Measurements from ENCODE around the gene CAMTA1.

Gene CAMTA1

GRCh38 chr1:7648761-7649384 lies 863.6 kb downstream of the CAMTA1 start:
- CTCF ChIA-PET, result interaction anchor here (0.6 to 3.6 kb wide), 6 partner anchors 19 to 1076 kb away, joined by 3 to 26 read pairs (median 4); no protein-coding TSS in a partner anchor

GRCh38 chr1:7650801-7651200 lies 865.5 kb downstream of the CAMTA1 start:
- no peak overlapping the region for H3K4me3 ChIP-seq (ENCODE audit: low read depth, low read length)
- H3K9me3 ChIP-seq (ENCODE audit: control insufficient read depth, insufficient read depth, low read depth, low read length), result no peaks in the 10 kb centered on the region
- no peak overlapping the region for H3K27ac ChIP-seq (ENCODE audit: extremely low read depth, low read depth, low read length)
- H3K36me3 ChIP-seq (ENCODE audit: control insufficient read depth in 2 of 2, insufficient read depth in 1 of 2, low read length in 2 of 2), result no peaks in the 10 kb centered on the region
- ChIA-PET CTCF (interaction anchor here (0.6 to 2.3 kb wide), 2 partner anchors 100 to 102 kb away, joined by 4 to 5 read pairs; no protein-coding TSS in a partner anchor), POLR2A (no interaction called here)
- TF ChIP-seq ZNF571 (tag by site-specific recombination; IDR thresholded peaks at IDR 0.05) (no peak), ZNF221 (tag by site-specific recombination; IDR thresholded peaks at IDR 0.05; ENCODE audit: borderline replicate concordance) (no peak), ZIC2 (tag by site-specific recombination; IDR thresholded peaks at IDR 0.05) (no peak), ZNF280D (tag by site-specific recombination; IDR thresholded peaks at IDR 0.05) (no peak), GLIS1 (tag by site-specific recombination; IDR thresholded peaks at IDR 0.05) (no peak)
- H3K4me1 ChIP-seq (ENCODE audit: control insufficient read depth, insufficient read depth, low read length), result no peaks in the 10 kb centered on the region

More at GRCh38 chr1:7648761-7649384, 863.6 kb downstream of the CAMTA1 start:
- TF ChIP-seq SCRT2 (tag by site-specific recombination; IDR thresholded peaks at IDR 0.05) (peak; percentile 83), ZNF514 (tag by site-specific recombination; IDR thresholded peaks at IDR 0.05) (no peak), SCRT1 (tag by site-specific recombination; IDR thresholded peaks at IDR 0.05; ENCODE audit: borderline replicate concordance) (peak; percentile 35; the same call in 1 of the 2 replicates), ZNF571 (tag by site-specific recombination; IDR thresholded peaks at IDR 0.05) (no peak)
- Histone ChIP-seq H3K4me1 (ENCODE audit: control insufficient read depth, insufficient read depth, low read length) (no peaks in the 10 kb centered on the region), H3K4me3 (ENCODE audit: low read depth, low read length) (no peak overlapping the region), H3K36me3 (ENCODE audit: control insufficient read depth in 2 of 2, insufficient read depth in 1 of 2, low read length in 2 of 2) (no peaks in the 10 kb centered on the region), H3K9me3 (ENCODE audit: control insufficient read depth, insufficient read depth, low read depth, low read length) (no peaks in the 10 kb centered on the region), H3K27ac (ENCODE audit: extremely low read depth, low read depth, low read length) (no peak overlapping the region)
- POLR2A ChIA-PET, result interaction anchor here (0.5 kb wide), 1 partner anchor 102 kb away, joined by 6 read pairs; no protein-coding TSS in a partner anchor

- ChIA-PET POLR2A (no interaction called here), CTCF (interaction anchor here (2.3 kb wide), 1 partner anchor 101 kb away, joined by 5 read pairs; no protein-coding TSS in a partner anchor)
- Histone ChIP-seq H3K36me3 (ENCODE audit: control insufficient read depth in 2 of 2, insufficient read depth in 1 of 2, low read length in 2 of 2) (no peaks in the 10 kb centered on the region), H3K9me3 (ENCODE audit: control insufficient read depth, insufficient read depth, low read depth, low read length) (no peaks in the 10 kb centered on the region), H3K4me1 (ENCODE audit: control insufficient read depth, insufficient read depth, low read length) (no peaks in the 10 kb centered on the region), H3K4me3 (ENCODE audit: low read depth, low read length) (no peak overlapping the region), H3K27ac (ENCODE audit: extremely low read depth, low read depth, low read length) (no peak overlapping the region)
- TF ChIP-seq ZNF274 (IDR thresholded peaks at IDR 0.05; ENCODE audit: low read length) (no peak), ZNF274 (tag by site-specific recombination; IDR thresholded peaks at IDR 0.05; ENCODE audit: borderline replicate concordance) (no peak), OSR2 (tag by site-specific recombination; IDR thresholded peaks at IDR 0.05) (no peak), ZNF549 (tag by site-specific recombination; IDR thresholded peaks at IDR 0.05) (no peak), SALL2 (tag by site-specific recombination; IDR thresholded peaks at IDR 0.05; ENCODE audit: borderline replicate concordance) (no peak), BCL6B (tag by site-specific recombination; IDR thresholded peaks at IDR 0.05) (no peak), ZNF768 (tag by site-specific recombination; IDR thresholded peaks at IDR 0.05) (no peak)
Observed at GRCh38 chr1:7651203-7651602, 865.9 kb downstream of the CAMTA1 start.

Data from HEK293 (cell line).